ENCODE data around the gene CLSTN2. TPM values are rescaled to one million over a fixed set of nuclear protein-coding genes. Genes with fewer than 3 reads are reported as not detected.

CLSTN2 gene
- total RNA-seq, 4 donors from 2014 or later, result 2.7 to 5.0 (median 3.1) TPM

DNA sequence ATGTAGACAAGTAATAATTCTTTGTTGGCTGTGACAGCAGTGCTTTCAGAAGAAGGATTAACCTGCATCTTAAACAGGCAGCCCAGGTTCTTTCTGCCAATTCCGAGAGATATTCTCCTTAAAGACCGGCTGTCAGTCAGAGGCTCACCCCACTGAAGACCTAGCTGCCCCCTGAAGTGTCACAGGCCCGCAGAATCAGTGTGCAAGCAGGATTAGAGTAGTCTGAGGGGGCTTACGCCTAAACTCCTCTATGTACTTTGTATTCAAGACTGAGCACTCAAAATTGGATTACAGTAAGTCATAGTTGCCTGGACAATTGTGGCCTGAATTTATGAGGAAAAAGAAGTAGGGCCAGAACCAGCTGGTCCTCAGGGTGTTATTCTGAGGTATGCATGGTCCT is 342.9 kb downstream of the CLSTN2 start:
- H3K27ac ChIP-seq, result no peak overlapping the region
- no peak overlapping the region for H3K4me3 ChIP-seq
- no peak for DNase-seq
- H3K36me3 ChIP-seq, result no peaks in the 10 kb centered on the region
- no peaks in the 10 kb centered on the region for H3K27me3 ChIP-seq
- no peaks in the 10 kb centered on the region for H3K9me3 ChIP-seq
- H3K4me1 ChIP-seq, result no peaks in the 10 kb centered on the region
- TF ChIP-seq, protein P1, sequence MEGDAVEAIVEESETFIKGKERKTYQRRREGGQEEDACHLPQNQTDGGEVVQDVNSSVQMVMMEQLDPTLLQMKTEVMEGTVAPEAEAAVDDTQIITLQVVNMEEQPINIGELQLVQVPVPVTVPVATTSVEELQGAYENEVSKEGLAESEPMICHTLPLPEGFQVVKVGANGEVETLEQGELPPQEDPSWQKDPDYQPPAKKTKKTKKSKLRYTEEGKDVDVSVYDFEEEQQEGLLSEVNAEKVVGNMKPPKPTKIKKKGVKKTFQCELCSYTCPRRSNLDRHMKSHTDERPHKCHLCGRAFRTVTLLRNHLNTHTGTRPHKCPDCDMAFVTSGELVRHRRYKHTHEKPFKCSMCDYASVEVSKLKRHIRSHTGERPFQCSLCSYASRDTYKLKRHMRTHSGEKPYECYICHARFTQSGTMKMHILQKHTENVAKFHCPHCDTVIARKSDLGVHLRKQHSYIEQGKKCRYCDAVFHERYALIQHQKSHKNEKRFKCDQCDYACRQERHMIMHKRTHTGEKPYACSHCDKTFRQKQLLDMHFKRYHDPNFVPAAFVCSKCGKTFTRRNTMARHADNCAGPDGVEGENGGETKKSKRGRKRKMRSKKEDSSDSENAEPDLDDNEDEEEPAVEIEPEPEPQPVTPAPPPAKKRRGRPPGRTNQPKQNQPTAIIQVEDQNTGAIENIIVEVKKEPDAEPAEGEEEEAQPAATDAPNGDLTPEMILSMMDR (IDR thresholded peaks at IDR 0.05), result no peak
- TF ChIP-seq POLR2A (IDR thresholded peaks at IDR 0.05), result no peak

DNA sequence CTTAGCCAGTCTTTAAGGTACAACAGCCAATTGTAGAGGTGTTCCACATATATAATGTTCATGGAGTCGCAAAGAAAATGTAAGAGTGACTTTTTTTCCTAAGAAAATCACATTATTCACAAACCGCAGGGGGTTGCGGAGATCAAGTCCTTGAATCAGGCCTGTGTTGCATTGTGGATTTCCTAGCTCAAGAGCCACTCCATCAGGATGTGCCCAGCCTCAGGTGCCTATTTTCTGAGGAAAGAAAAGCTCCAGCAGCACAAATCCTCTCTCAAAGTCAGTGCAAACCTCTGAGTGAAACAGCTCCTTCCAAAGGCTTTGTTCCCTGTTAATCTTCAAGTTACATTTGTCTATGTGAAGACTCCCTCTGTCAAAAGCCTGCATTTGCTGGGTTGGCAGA is 349.4 kb downstream of the CLSTN2 start:
- TF ChIP-seq, protein P1 (IDR thresholded peaks at IDR 0.05), result no peak
- no peak for TF ChIP-seq POLR2A (IDR thresholded peaks at IDR 0.05)
- H3K9me3 ChIP-seq, result no peaks in the 10 kb centered on the region
- no peaks in the 10 kb centered on the region for H3K4me1 ChIP-seq
- H3K4me3 ChIP-seq, result no peak overlapping the region
- H3K36me3 ChIP-seq, result no peaks in the 10 kb centered on the region
- DNase-seq, result no peak
- H3K27ac ChIP-seq, result no peak overlapping the region
- H3K27me3 ChIP-seq, result no peaks in the 10 kb centered on the region

DNA sequence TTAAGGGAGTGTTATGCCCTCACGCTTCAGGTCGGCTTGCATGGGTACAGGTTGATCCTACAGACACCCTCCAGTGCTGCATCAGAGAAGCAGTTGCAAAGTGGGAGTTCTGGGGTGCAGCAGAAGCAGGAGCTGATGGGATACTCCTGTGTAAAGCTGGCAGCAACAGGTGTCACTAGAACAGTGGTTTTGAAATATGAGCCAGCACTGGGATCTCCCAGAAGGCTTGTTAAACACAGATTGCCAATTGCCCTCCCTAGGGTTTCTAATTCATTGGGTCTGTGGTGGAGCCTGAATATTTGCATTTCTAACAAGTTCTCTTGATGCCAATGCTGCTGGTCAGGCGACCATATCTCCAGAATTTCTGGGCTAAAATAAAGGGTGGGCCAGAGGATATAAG is 350.4 kb downstream of the CLSTN2 start:
- TF ChIP-seq POLR2A (IDR thresholded peaks at IDR 0.05), result no peak
- TF ChIP-seq, protein P1 (IDR thresholded peaks at IDR 0.05), result no peak
- Histone ChIP-seq H3K27ac (no peak overlapping the region), H3K4me3 (no peak overlapping the region), H3K4me1 (no peaks in the 10 kb centered on the region), H3K36me3 (no peaks in the 10 kb centered on the region), H3K9me3 (no peaks in the 10 kb centered on the region), H3K27me3 (no peaks in the 10 kb centered on the region)
- no peak for DNase-seq

DNA sequence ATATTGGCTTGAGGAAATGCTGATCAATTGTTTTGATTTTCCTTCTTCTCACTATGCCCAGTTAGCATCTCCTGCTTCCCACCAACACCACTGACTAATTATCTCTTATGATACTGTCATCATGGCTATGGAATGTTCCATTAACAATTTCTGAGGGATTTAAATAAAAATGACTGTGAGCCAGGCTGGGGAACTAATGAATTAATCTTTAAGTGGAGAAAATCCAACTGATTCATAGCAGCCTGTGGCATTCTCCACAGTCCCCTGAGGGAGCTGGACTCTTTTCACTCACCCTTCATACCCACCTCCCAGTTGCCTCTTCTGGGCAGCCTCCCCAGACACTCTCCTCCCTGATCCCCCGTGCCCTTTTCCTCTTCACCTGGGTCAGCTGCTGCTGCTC is 353.6 kb downstream of the CLSTN2 start:
- Histone ChIP-seq H3K4me1 (no peaks in the 10 kb centered on the region), H3K4me3 (no peak overlapping the region), H3K27ac (no peak overlapping the region), H3K27me3 (no peaks in the 10 kb centered on the region), H3K9me3 (no peaks in the 10 kb centered on the region), H3K36me3 (no peaks in the 10 kb centered on the region)
- DNase-seq, result no peak
- TF ChIP-seq, protein P1 (IDR thresholded peaks at IDR 0.05), result no peak
- TF ChIP-seq POLR2A (IDR thresholded peaks at IDR 0.05), result no peak

DNA sequence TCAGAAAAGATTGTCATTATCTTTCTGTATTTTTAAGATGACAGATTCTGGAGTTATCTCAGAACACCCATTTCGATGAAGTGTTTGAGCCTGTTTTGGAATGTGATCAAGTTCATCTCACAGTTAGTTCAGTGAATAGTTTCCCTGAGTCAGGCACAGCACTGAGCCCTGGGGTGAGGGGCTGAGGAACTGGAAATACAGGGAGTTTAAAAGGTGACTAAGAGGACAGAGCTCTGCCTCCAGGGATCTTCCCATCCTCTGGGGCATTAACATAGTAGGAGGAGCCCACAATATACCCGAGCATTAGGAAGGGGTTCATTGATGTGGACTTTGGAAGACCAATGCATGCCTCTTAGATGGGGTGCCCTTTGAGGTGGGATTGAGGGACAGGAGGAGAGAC is 355.1 kb downstream of the CLSTN2 start:
- no peaks in the 10 kb centered on the region for H3K27me3 ChIP-seq
- H3K36me3 ChIP-seq, result no peaks in the 10 kb centered on the region
- TF ChIP-seq, protein P1 (IDR thresholded peaks at IDR 0.05), result no peak
- no peak for TF ChIP-seq POLR2A (IDR thresholded peaks at IDR 0.05)
- no peaks in the 10 kb centered on the region for H3K4me1 ChIP-seq
- DNase-seq, result no peak
- no peak overlapping the region for H3K27ac ChIP-seq
- H3K4me3 ChIP-seq, result no peak overlapping the region
- no peaks in the 10 kb centered on the region for H3K9me3 ChIP-seq

DNA sequence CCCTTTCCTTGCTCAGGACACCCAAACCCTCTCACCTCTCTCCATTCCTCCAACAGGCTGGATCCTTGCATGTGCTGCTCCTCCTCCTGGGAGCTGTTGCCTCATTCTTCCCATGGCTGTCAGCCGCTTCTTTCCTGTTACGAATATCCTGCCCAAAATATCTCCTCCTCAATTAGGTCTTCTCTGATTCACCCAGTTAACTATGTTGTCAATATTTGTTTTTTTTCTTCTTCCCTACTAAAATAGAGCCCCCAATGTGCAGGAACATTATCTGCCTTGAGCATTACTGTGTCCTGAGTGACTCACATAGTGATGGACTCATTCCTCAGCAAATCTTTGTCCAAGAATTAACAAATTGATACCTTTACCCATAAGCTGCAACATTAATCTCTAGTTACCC is 357.2 kb downstream of the CLSTN2 start:
- DNase-seq, result no peak
- Histone ChIP-seq H3K36me3 (no peaks in the 10 kb centered on the region), H3K4me1 (no peaks in the 10 kb centered on the region), H3K27me3 (no peaks in the 10 kb centered on the region), H3K27ac (no peak overlapping the region), H3K9me3 (no peaks in the 10 kb centered on the region), H3K4me3 (no peak overlapping the region)
- no peak for TF ChIP-seq POLR2A (IDR thresholded peaks at IDR 0.05)
- TF ChIP-seq, protein P1 (IDR thresholded peaks at IDR 0.05), result no peak
